ENCODE measurements around the gene AKAP6. TPM values are rescaled to one million over a fixed set of nuclear protein-coding genes. Genes with fewer than 3 reads are reported as not detected.
A peak's percentile ranks its signal among the peaks of the same experiment; 100 is the strongest.

The AKAP6 gene
- total and polyA plus RNA-seq, 2 experiments from 2014 or later, result 9.2 to 21.8 TPM

- no peak for DNase-seq (ENCODE audit: low read depth in 1 of 2, low spot score in 1 of 2)
- Histone ChIP-seq H3K9me3 (ENCODE audit: low read depth) (no peaks in the 10 kb centered on the region), H3K4me1 (ENCODE audit: low read depth) (peaks cover 14% of the 10 kb centered on the region), H3K4me3 (no peak overlapping the region), H3K27me3 (no peaks in the 10 kb centered on the region), H3K27ac (no peak overlapping the region), H3K36me3 (no peaks in the 10 kb centered on the region)
- TF ChIP-seq, protein P1, sequence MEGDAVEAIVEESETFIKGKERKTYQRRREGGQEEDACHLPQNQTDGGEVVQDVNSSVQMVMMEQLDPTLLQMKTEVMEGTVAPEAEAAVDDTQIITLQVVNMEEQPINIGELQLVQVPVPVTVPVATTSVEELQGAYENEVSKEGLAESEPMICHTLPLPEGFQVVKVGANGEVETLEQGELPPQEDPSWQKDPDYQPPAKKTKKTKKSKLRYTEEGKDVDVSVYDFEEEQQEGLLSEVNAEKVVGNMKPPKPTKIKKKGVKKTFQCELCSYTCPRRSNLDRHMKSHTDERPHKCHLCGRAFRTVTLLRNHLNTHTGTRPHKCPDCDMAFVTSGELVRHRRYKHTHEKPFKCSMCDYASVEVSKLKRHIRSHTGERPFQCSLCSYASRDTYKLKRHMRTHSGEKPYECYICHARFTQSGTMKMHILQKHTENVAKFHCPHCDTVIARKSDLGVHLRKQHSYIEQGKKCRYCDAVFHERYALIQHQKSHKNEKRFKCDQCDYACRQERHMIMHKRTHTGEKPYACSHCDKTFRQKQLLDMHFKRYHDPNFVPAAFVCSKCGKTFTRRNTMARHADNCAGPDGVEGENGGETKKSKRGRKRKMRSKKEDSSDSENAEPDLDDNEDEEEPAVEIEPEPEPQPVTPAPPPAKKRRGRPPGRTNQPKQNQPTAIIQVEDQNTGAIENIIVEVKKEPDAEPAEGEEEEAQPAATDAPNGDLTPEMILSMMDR (IDR thresholded peaks at IDR 0.05; ENCODE audit: low read depth, low read length), result no peak
Observed at GRCh38 chr14:32327255-32327961, 1.7 kb upstream of the AKAP6 start.

DNA sequence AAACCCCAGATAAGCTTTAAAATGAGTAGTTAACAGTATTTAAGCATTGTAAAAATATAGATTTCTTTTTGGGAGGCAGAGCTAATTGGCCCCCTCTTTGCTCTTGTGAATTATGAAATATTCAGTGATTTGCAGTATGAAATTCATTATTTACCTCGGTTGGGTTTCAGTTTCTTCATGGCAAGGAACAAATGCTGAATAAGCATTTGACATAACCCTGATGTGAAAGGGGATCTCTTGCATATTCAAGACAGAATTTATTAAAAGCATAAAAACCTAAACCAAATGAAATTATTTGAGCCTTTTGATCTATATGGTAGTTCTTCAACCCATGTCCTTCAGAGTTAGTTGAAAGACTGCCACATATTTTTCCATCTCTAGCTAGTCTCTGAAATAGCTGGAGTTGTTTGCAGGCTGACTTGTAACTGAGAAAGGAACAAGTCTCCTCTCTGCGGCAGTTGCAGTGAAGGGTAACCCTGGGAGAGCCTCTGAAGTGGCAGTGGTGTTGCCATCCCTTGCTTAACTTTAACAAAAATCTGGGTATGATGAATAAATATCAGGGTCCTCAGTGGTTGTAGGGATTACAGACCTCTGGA lies 690 bp downstream of the AKAP6 start:
- no peaks in the 10 kb centered on the region for H3K27me3 ChIP-seq
- H3K36me3 ChIP-seq, result no peaks in the 10 kb centered on the region
- H3K4me3 ChIP-seq, result no peak overlapping the region
- no peak for DNase-seq (ENCODE audit: low read depth in 1 of 2, low spot score in 1 of 2)
- H3K4me1 ChIP-seq (ENCODE audit: low read depth), result peaks cover 14% of the 10 kb centered on the region
- H3K9me3 ChIP-seq (ENCODE audit: low read depth), result no peaks in the 10 kb centered on the region
- TF ChIP-seq, protein P1 (IDR thresholded peaks at IDR 0.05; ENCODE audit: low read depth, low read length), result no peak
- no peak overlapping the region for H3K27ac ChIP-seq

GRCh38 chr14:32330351-32331111 lies 1.4 kb downstream of the AKAP6 start:
- TF ChIP-seq, protein P1 (IDR thresholded peaks at IDR 0.05; ENCODE audit: low read depth, low read length), result no peak
- peak in 1 of 2 donors; percentile 23 for DNase-seq (ENCODE audit: low read depth in 1 of 2, low spot score in 1 of 2)
- H3K27ac ChIP-seq, result peak overlapping the region; percentile 41
- H3K36me3 ChIP-seq, result no peaks in the 10 kb centered on the region
- no peaks in the 10 kb centered on the region for H3K9me3 ChIP-seq (ENCODE audit: low read depth)
- H3K4me3 ChIP-seq, result no peak overlapping the region
- peaks cover 14% of the 10 kb centered on the region for H3K4me1 ChIP-seq (ENCODE audit: low read depth)
- no peaks in the 10 kb centered on the region for H3K27me3 ChIP-seq

DNA sequence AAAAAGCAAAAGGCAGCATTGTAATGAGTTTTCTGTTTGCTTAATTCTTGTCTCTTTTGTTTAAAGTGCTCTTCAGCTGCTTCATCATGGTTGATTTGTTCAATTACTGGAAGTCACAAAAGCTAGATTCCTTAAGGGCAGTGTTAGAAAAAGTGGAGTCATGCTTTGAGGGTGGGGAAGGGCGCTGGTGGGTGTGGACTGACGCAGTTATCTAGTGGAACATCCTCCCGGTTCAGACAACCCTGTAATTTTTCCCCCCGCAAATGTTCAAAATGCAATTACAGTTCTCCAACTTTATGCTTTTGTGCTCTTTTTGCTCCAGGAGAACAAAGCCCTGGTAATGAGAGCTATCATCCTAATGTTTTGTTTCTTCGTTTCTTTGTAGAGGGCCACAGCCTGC lies 2.1 kb downstream of the AKAP6 start:
- TF ChIP-seq, protein P1 (IDR thresholded peaks at IDR 0.05; ENCODE audit: low read depth, low read length), result no peak
- peaks cover 14% of the 10 kb centered on the region for H3K4me1 ChIP-seq (ENCODE audit: low read depth)
- no peak for DNase-seq (ENCODE audit: low read depth in 1 of 2, low spot score in 1 of 2)
- no peaks in the 10 kb centered on the region for H3K27me3 ChIP-seq
- no peaks in the 10 kb centered on the region for H3K9me3 ChIP-seq (ENCODE audit: low read depth)
- H3K36me3 ChIP-seq, result no peaks in the 10 kb centered on the region
- H3K27ac ChIP-seq, result peak overlapping the region; percentile 41
- no peak overlapping the region for H3K4me3 ChIP-seq

DNA sequence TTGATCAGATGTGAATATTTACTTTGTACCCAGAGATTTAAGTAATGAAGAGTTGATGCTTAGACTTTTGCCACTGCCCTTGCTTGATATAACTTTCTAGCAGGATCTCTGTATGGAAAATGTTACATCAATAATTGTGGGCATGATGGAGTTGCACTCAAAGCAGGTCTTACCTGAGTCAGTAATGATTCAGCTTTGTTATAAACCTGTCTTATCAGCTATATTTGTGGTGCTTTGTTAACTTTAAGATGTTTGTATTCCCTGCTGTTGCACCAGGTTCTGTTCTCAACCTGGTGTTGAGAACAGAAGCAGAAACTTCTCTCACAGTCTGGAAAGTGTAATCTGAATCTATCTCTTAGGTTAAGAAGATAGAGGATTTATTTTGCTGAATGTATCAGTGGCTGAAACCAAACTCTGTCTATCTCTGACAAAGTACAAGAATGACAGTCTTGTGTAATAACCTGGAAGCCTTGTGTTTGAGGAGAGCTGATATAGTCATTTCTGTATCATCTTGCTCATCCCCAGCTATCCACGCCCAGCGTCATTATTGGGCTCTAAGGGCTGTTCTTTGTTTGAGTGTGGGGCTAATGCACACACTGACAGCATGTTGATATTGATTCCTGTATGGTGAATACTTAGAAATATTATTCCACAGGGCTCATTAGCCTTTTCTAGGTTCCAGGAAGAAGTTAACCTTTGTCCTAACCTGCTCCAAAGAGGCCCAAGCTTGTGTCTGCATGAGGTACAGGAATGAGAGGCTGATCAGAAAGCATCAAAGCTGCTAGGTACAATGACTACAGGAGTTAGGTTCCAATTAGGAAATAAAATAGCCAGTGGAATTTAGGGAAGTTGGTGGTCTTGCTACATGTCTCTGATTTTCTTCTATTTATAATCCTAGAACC lies 3.6 kb downstream of the AKAP6 start:
- DNase-seq (ENCODE audit: low read depth in 1 of 2, low spot score in 1 of 2), result no peak
- TF ChIP-seq, protein P1 (IDR thresholded peaks at IDR 0.05; ENCODE audit: low read depth, low read length), result no peak
- no peak overlapping the region for H3K27ac ChIP-seq
- H3K4me3 ChIP-seq, result no peak overlapping the region
- H3K4me1 ChIP-seq (ENCODE audit: low read depth), result peaks cover 14% of the 10 kb centered on the region
- no peaks in the 10 kb centered on the region for H3K27me3 ChIP-seq
- no peaks in the 10 kb centered on the region for H3K9me3 ChIP-seq (ENCODE audit: low read depth)
- no peaks in the 10 kb centered on the region for H3K36me3 ChIP-seq
